OCI-LY1 (cell line): Measurements from ENCODE around the gene HDAC7.

Experiments used
- H2AFZ ChIP-seq: fragments of 200-600 bp; sonication (generic), shearing (Covaris generic); 2 replicates; pipeline ENCODE4 v1.6.0; 2014; ENCODE audit warnings: antibody characterized with exemption, mild to moderate bottlenecking, low read length
- H3F3A ChIP-seq: fragments of 200-600 bp; sonication (generic), shearing (Covaris generic); 2 replicates; pipeline ENCODE4 v1.6.0; 2014; ENCODE audit warnings: mild to moderate bottlenecking, antibody characterized with exemption, low read length, moderate library complexity; ENCODE audit not compliant: insufficient read depth
- H3K27ac ChIP-seq: fragments of 200-600 bp; sonication (generic); 2 replicates; pipeline ENCODE4 v1.5.1; 2014; ENCODE audit warnings: low read length, mixed run types, mild to moderate bottlenecking, low read depth; ENCODE audit not compliant: poor library complexity, severe bottlenecking
- H3K27me3 ChIP-seq: fragments of 200-600 bp; sonication (generic); 2 replicates; pipeline ENCODE4 v1.6.0; 2014; ENCODE audit warnings: antibody characterized with exemption, mild to moderate bottlenecking, low read length, moderate library complexity; ENCODE audit not compliant: insufficient read depth
- H3K36me3 ChIP-seq: fragments of 200-600 bp; sonication (generic); 2 replicates; pipeline ENCODE4 v1.6.1; 2014; ENCODE audit warnings: mild to moderate bottlenecking, antibody characterized with exemption, low read length, moderate library complexity, mixed read lengths; ENCODE audit not compliant: insufficient read depth
- H3K4me1 ChIP-seq: fragments of 200-600 bp; sonication (generic); 2 replicates; pipeline ENCODE4 v1.5.1; 2014; ENCODE audit warnings: mild to moderate bottlenecking, low read length, moderate library complexity; ENCODE audit not compliant: insufficient read depth, severe bottlenecking
- H3K4me2 ChIP-seq: fragments of 200-600 bp; sonication (generic), shearing (Covaris generic); 2 replicates; pipeline ENCODE4 v1.6.1; 2014; ENCODE audit warnings: low read length
- H3K4me3 ChIP-seq: fragments of 200-600 bp; sonication (generic); 2 replicates; pipeline ENCODE4 v1.5.1; 2014; ENCODE audit warnings: low read length, low read depth, mild to moderate bottlenecking, mixed read lengths; ENCODE audit not compliant: poor library complexity, severe bottlenecking
- H3K79me2 ChIP-seq: fragments of 200-600 bp; shearing (Covaris generic); 2 replicates; pipeline ENCODE4 v1.6.1; 2016; ENCODE audit warnings: mixed run types, low read length, mixed read lengths; ENCODE audit not compliant: insufficient read depth
- H3K9ac ChIP-seq: fragments of 200-600 bp; sonication (generic), shearing (Covaris generic); 2 replicates; pipeline ENCODE4 v1.6.1; 2014; ENCODE audit warnings: mild to moderate bottlenecking, low read length, mixed read lengths
- H3K9me2 ChIP-seq: fragments of 200-600 bp; sonication (generic), shearing (Covaris generic); 2 replicates; pipeline ENCODE4 v1.6.1; 2014; ENCODE audit warnings: low read depth, mild to moderate bottlenecking, low read length, mixed read lengths
- H3K9me3 ChIP-seq: fragments of 200-600 bp; shearing (Covaris generic); 2 replicates; pipeline ENCODE4 v1.6.1; 2014; ENCODE audit warnings: low read length, mixed read lengths
- H4K20me1 ChIP-seq: fragments of 200-600 bp; sonication (generic), shearing (Covaris generic); 2 replicates; pipeline ENCODE4 v1.6.0; 2016; ENCODE audit warnings: mild to moderate bottlenecking, low read length; ENCODE audit not compliant: insufficient read depth
- EZH2 ChIP-seq: fragments of 200-600 bp; sonication (generic), shearing (Covaris generic); IDR thresholded peaks from 2 replicates; pipeline ENCODE4 v1.8.0; 2017; ENCODE audit warnings: borderline replicate concordance, mixed run types, mild to moderate bottlenecking, antibody characterized with exemption, low read length, moderate library complexity, mixed read lengths
- TF ChIP-seq, protein P1 (sequence below): fragments of 200-600 bp; sonication (generic), shearing (Covaris generic); IDR thresholded peaks from 2 replicates; pipeline ENCODE4 v1.5.1; 2017; ENCODE audit warnings: mild to moderate bottlenecking, antibody characterized with exemption, low read length, moderate library complexity, mixed read lengths

Gene HDAC7

DNA sequence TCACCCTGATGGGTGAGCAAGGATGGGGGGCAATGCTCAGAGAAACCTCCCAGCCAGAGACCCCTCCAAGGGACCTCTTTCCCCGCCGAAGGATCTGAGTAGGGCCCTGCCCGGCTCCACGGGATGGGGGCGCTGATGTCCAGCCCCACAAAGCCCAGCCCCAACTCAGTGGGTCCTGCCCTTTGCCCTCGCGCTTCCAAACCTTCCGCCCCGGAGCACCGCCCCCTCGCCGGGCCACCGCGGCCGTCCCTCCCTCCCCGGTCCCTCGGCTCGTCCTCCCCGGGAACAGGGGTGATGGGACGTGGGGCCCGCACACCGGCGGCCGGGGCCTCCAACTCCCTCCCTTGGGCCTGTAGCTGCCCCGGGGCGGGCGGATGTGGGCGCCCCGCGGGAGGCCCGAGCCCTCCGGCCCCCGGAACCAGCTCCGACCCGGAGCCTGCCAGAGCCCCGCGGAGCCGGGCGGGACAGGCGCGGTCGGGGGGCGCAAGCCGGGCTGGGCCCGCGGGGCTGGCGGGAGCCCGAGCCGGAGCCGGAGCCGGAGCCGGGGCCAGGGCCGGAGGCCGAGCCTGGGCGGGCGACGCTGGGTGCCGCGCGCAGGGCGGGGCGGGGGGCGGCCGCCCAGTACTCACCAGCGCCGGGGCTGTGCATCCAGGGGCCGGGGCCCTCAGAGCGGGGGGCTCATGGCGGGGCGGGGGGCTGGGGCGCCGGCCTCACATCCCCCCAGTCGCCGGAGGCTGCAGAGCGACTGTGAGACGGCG is 386 bp downstream of the HDAC7 start:
- Histone ChIP-seq H3K27me3 (no peaks in the 10 kb centered on the region), H3K9me3 (no peaks in the 10 kb centered on the region), H3K36me3 (peaks cover 10% of the 10 kb centered on the region; the same call in 1 of the 2 replicates), H3K4me3 (peak overlapping the region; percentile 96), H3K9ac (peak overlapping the region; percentile 87), H3K79me2 (peaks cover 33% of the 10 kb centered on the region), H2AFZ (no peak overlapping the region), H3F3A (no peaks in the 10 kb centered on the region), H3K27ac (peak overlapping the region; percentile 98), H3K4me2 (peak overlapping the region; percentile 70), H3K4me1 (peaks cover 86% of the 10 kb centered on the region), H3K9me2 (no peaks in the 10 kb centered on the region), H4K20me1 (no peaks in the 10 kb centered on the region)
- no peak for TF ChIP-seq EZH2
- TF ChIP-seq, protein P1, sequence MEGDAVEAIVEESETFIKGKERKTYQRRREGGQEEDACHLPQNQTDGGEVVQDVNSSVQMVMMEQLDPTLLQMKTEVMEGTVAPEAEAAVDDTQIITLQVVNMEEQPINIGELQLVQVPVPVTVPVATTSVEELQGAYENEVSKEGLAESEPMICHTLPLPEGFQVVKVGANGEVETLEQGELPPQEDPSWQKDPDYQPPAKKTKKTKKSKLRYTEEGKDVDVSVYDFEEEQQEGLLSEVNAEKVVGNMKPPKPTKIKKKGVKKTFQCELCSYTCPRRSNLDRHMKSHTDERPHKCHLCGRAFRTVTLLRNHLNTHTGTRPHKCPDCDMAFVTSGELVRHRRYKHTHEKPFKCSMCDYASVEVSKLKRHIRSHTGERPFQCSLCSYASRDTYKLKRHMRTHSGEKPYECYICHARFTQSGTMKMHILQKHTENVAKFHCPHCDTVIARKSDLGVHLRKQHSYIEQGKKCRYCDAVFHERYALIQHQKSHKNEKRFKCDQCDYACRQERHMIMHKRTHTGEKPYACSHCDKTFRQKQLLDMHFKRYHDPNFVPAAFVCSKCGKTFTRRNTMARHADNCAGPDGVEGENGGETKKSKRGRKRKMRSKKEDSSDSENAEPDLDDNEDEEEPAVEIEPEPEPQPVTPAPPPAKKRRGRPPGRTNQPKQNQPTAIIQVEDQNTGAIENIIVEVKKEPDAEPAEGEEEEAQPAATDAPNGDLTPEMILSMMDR: peak; percentile 33; the same call in 1 of the 2 replicates

DNA sequence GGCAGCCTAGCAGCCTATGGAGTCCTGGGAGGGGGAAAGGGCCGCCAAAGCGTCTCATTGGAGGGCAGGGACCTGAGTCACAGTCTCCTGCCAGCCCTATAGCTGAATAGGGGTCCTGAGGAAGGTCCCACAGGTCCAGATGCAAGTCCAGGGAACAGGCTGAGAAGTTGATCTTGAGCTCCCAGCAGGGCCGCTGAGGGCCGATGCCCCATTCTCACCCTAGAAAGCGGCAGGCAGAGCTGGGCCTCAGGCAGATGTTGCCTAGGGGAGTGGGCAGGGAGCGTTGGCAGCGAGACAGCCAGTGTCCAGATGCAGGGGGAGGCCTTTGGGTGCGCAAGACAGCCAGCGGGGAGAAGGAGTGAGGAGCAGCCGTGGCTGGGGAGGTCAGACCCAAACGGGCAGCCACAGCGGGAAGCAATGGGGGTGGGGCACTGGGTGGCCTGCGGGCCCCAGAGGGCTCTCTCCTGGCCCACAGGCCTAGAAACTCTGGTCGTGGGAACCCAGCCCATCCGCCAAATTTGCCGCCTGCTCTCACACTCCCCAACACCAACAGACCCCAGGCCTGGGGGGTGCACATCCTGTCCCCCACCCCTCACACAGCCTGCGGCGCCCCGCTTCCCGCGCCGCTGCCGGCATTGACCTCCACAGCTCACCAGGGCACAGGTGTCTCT is 1.1 kb downstream of the HDAC7 start:
- Histone ChIP-seq H3K27me3 (no peaks in the 10 kb centered on the region), H3K36me3 (peaks cover 10% of the 10 kb centered on the region; the same call in 1 of the 2 replicates), H3K9me3 (no peaks in the 10 kb centered on the region), H3K4me2 (peak overlapping the region; percentile 70), H3F3A (no peaks in the 10 kb centered on the region), H2AFZ (no peak overlapping the region), H3K27ac (peak overlapping the region; percentile 98), H3K79me2 (peaks cover 33% of the 10 kb centered on the region), H4K20me1 (no peaks in the 10 kb centered on the region), H3K9me2 (no peaks in the 10 kb centered on the region), H3K4me1 (peaks cover 86% of the 10 kb centered on the region), H3K9ac (peak overlapping the region; percentile 87), H3K4me3 (peak overlapping the region; percentile 96)
- TF ChIP-seq, protein P1: no peak
- TF ChIP-seq EZH2: no peak

DNA sequence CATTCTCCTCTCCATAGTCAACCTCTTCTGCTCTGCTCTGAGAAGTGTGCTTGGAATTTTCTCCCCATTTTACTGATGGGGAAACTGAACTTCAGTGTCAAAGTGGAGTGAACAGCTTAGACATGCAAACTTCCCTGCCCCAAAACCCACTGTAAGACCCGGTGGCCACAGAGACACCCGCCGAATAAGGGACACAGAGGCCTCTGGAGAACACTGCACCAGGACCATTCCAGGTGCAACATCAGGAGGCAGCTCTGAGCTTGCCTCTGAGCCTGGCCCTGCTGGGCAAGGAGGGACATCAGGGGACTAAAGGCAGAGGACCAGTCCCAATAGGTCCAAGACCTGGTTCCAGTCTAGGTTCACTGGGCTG is 1.7 kb downstream of the HDAC7 start:
- Histone ChIP-seq H3K79me2 (peaks cover 33% of the 10 kb centered on the region), H3K9me2 (no peaks in the 10 kb centered on the region), H4K20me1 (no peaks in the 10 kb centered on the region), H3F3A (no peaks in the 10 kb centered on the region), H3K4me3 (peak overlapping the region; percentile 96), H3K27ac (peak overlapping the region; percentile 98), H3K9ac (peak overlapping the region; percentile 87), H3K4me2 (peak overlapping the region; percentile 70), H3K4me1 (peaks cover 87% of the 10 kb centered on the region), H3K36me3 (peaks cover 10% of the 10 kb centered on the region; the same call in 1 of the 2 replicates), H3K27me3 (no peaks in the 10 kb centered on the region), H3K9me3 (no peaks in the 10 kb centered on the region), H2AFZ (no peak overlapping the region)
- no peak for TF ChIP-seq EZH2
- TF ChIP-seq, protein P1: no peak; the same call in 1 of the 2 replicates
